ENCODE data around the gene DROSHA.
"Not testable (repeated sequence)": the region's sequence is repeated elsewhere in the genome, so short reads cannot be mapped to it uniquely, and the experiment has no call there.

The DROSHA gene

GRCh38 chr5:31415009-31415923 lies 116.6 kb downstream of the DROSHA start:
- DNase-seq, result no peak

- no peak for DNase-seq
Measured at GRCh38 chr5:31413030-31413812, 118.7 kb downstream of the DROSHA start.

- DNase-seq, result no peak
Measured at GRCh38 chr5:31412324-31412723, 119.6 kb downstream of the DROSHA start.

DNA sequence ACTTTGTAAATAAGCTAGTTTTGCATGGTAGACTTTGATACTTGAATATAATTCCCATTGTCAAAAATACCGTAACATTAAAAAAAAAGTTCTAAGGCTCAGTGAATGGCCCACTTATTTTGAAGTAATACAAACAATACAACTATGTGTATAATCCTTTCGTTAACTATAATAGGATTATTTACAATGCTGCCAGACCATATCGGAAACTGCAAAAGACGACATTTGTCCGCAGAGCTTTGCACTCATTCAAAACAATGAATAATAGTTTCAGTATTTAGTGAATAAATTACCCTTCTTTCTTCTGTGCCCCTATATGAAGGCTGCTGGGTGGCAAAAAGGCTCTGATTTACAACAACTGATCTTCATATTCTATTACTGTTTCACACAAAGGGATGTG lies 121.8 kb downstream of the DROSHA start:
- no peak for DNase-seq

GRCh38 chr5:31408814-31409213 lies 123.1 kb downstream of the DROSHA start:
- no peak for DNase-seq

- DNase-seq, result no peak
Measured at GRCh38 chr5:31407921-31408693, 123.8 kb downstream of the DROSHA start.

GRCh38 chr5:31404325-31404724 lies 127.6 kb downstream of the DROSHA start:
- no peak for DNase-seq

DNA sequence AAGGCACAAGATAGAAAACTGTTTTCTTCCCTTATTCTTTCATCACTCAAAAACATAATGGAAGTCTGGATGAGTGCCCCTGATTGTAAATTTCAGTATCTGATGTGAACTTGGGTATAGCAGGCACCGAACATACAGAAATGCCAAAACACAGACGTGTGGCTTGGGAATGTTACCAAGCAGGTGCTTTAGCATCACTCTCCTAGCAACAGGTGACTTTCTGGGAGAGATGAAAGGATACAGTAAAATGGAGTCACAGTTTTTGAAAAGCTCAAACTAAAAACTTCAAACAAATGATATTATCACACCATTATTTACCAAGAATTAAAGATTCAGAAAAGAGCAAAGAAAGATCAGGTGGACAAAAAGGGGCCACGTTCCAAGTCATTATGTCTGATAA lies 130.2 kb downstream of the DROSHA start:
- DNase-seq, result no peak

DNA sequence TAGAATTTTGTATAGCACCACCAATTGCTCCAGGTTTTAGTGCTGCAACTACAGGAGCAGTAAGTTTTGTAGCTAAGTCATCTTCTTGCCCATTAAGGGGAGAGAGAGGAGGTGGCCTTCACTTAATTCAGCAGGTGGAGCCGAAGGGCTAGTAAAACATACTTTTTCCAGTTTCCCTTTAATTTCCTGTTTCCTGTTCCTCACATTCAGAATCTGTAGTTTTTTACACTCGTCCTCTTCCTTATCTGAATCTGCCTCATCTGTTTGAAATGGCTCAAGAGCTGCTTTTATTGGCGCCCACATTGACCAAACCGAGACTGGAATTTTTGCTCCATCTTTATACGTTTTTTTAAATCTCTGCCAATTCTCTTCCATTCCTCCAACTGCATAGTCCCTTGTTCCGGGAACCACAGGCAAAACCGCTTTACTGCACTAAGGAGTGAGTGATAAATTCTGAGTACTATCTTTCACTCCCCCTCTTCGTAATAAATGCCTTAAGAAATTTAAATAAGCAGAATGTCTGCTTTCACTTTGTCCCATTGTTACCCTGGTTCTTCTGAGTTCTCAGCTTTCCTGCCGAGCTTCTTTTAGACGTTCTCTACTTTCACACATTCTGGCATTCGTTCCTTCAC lies 133.9 kb downstream of the DROSHA start:
- no peak for DNase-seq

- no peak for DNase-seq
Measured at GRCh38 chr5:31396611-31397295, 135.1 kb downstream of the DROSHA start.

DNA sequence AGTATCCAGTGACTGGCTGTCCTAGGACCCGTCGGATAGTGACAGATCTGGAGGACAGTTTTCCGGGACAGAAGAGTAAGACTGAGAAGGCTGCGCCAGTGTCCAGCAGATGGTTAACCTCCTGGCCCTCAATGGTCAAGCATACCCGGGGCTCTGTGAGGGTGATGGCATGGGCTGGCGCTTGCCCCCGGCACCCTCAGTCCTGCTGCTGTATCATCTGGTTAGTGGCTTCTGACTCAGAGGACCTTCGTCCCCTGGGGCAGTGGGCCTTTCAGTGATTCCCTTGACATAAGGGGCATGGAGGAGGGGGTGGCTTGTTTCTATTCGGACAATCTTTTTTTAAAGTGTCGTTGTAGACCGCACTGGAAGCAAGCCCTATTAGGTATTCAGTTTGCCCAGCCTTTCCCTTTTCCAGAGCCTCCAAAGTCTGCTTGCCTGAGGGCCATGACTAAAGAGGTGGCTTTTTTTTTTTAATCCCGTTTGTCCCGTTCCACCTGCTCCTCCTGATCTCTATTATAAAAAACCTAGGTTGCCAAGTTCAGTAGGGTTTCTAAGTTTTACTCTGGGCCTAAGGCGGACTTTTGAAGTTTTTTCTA lies 136.3 kb downstream of the DROSHA start:
- not testable (repeated sequence) for DNase-seq

- DNase-seq, result peak; percentile 57
Measured at GRCh38 chr5:31393126-31393525, 138.8 kb downstream of the DROSHA start.

DNA sequence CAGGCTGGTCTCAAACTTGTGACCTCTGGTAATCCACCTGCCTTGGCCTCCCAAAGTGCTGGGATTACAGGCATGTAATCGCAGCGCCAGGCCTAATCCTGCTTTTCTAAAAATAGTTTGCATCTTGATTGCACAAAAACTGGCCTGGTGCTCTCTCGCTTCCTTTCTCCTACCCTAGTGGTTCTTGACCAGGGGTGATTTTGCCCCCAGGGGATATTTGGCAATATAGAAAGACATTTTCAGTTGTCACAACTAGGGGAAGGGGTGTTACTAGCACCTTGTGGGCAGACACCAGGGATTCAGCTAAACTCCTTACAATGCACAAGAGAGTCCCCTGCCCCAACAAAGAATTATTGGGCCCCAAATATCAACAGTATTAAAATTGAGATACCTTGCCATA lies 139.8 kb downstream of the DROSHA start:
- DNase-seq, result no peak

DNA sequence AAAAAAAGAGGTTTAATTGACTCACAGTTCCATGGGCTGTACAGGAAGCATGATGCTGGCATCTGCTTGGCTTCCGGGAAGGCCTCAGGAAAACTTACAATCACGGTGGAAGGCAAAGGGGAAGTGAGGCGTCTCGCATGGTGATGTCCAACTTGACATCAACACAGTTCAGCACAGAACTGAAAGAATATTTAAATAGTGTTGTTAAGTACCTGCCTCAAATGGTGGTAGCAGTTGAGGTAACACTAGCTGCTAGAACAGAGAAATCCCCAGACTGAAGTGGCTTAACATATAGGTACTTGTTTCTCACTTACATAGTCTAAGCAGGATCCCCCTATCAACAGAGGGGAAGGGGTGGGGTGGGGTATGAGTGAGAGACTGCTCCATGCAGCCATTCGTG lies 141.6 kb downstream of the DROSHA start:
- no peak for DNase-seq

- DNase-seq, result no peak
Measured at GRCh38 chr5:31385774-31386537, 145.9 kb downstream of the DROSHA start.

DNA sequence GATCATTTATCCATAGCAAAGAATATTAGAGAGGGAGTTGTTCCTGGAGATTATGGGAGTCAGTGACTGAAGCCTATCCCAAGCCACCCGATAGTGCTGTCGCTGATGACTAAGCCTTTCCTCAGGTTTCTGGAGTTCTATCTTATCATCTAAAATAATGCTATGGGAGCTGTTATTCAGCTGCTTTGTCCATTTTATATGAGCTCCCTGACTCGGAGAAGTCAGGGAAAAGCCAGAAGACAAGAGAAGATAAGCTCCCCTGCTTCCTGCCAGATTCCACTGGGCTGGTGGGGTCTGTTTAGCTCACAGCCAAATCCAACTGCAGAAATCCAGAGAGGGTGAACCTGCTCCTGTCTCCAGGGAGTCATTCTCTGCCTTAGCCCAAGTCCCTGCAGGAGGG lies 148.2 kb downstream of the DROSHA start:
- DNase-seq, result no peak

- no peak for DNase-seq
Measured at GRCh38 chr5:31382051-31382878, 149.6 kb downstream of the DROSHA start.

DNA sequence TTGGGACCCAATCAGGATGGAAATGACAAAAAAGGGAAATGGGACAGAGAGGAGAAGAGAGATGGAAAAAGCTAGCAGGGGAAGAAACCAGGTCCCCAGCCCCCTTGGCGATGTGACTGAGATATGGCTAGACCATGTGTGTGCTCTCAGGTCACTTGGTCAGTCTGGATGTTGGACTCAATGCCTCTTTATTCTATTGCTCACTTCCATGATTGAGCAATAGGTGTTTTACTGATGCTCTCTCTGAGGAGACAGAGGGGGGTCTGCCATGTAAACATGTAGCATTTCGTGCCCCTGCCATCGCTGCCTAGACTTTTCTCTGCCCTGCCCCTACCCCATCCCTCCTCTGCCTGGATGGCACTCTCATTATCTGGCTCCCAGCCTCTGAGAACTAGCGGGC lies 150.6 kb downstream of the DROSHA start:
- DNase-seq, result no peak

GRCh38 chr5:31380049-31380448 lies 151.8 kb downstream of the DROSHA start:
- no peak for DNase-seq

- DNase-seq, result peak; percentile 7
Measured at GRCh38 chr5:31378838-31379237, 153.1 kb downstream of the DROSHA start.

Data from hematopoietic multipotent progenitor cell treated with erythropoietin and hydrocortisone succinate and interleukin-3 and kit ligand, for 6 days (in vitro differentiated cells).